Muscle layer of colon (tissue), 2 donors: Measurements from ENCODE around the gene GABRD.

ENCODE experiments used
- H3K27ac ChIP-seq: one replicate; pipeline ENCODE4 v1.7.0; 2013; ENCODE audit warnings: low read depth, mild to moderate bottlenecking, low read length, moderate library complexity
- H3K27me3 ChIP-seq, 2 donors: one replicate each; pipeline ENCODE4 v1.7.0; 2013; ENCODE audit warnings: low read length in 2 of 2, mild to moderate bottlenecking in 2 of 2; ENCODE audit not compliant: insufficient read depth in 2 of 2, control insufficient read depth in 1 of 2
- H3K36me3 ChIP-seq: one replicate; pipeline ENCODE4 v1.7.0; 2013; ENCODE audit warnings: mild to moderate bottlenecking, low read length; ENCODE audit not compliant: insufficient read depth
- H3K4me1 ChIP-seq: one replicate; pipeline ENCODE4 v1.7.0; 2013; ENCODE audit warnings: mild to moderate bottlenecking, low read length; ENCODE audit not compliant: insufficient read depth
- H3K4me3 ChIP-seq, 2 donors: one replicate each; pipeline ENCODE4 v1.7.0; 2013; ENCODE audit warnings: low read length in 2 of 2, low read depth in 1 of 2, mild to moderate bottlenecking in 1 of 2, moderate library complexity in 1 of 2
- H3K9ac ChIP-seq: one replicate; pipeline ENCODE4 v1.7.0; 2013; ENCODE audit warnings: low read length
- H3K9me3 ChIP-seq: one replicate; pipeline ENCODE4 v1.7.0; 2013; ENCODE audit warnings: mild to moderate bottlenecking, low read length
- donor health status: abdominal sarcoma.
- donor health status: Adenocarcinoma of cecum.

The GABRD gene

GRCh38 chr1:2079396-2080085, 60.4 kb downstream of the GABRD start:
- Histone ChIP-seq H3K9ac (no peak overlapping the region), H3K27me3 (peaks cover 0 to 10% of the 10 kb centered on the region in 2 donors), H3K9me3 (peaks cover 12% of the 10 kb centered on the region), H3K4me1 (no peaks in the 10 kb centered on the region), H3K27ac (no peak overlapping the region), H3K36me3 (no peaks in the 10 kb centered on the region), H3K4me3 (no peak overlapping the region)

DNA sequence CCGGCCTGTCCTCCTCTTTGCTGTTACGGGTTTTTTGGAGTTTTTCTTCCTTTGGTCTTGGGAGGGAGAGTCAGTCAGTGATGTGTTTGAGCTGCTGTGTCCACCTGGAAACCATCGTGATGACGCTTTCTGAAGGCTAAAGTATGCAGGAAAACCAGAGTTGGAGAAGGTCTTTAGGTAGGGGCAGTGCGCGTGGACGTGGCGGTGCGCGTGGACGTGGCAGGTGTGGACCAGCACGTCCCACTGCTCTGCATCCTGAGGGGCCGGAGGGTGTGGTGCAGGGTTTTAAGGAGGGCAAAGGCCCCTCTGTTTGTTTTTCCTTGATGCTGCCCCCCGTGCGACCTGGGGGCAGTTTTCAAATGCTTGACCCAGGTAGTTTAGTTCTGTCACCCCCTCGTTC, 61.0 kb downstream of the GABRD start:
- Histone ChIP-seq H3K27me3 (peaks cover 0 to 4% of the 10 kb centered on the region in 2 donors), H3K4me3 (no peak overlapping the region), H3K4me1 (no peaks in the 10 kb centered on the region), H3K9ac (no peak overlapping the region), H3K36me3 (no peaks in the 10 kb centered on the region), H3K9me3 (peaks cover 12% of the 10 kb centered on the region), H3K27ac (no peak overlapping the region)
